Forelimb muscle (tissue), 1 donor: ENCODE data around the gene MXD1. TPM values are rescaled to one million over a fixed set of nuclear protein-coding genes. Genes with fewer than 3 reads are reported as not detected.

Experiments
- DNase-seq: peaks from one replicate; pipeline ENCODE4 v3.0.0-alpha.2; 2013; ENCODE audit warnings: low read depth
- polyA plus RNA-seq: library from polyadenylated mRNA; unstranded; fragments of 120-200 nt; gene quantifications from one replicate; pipeline ENCODE4 v1.2.1, GENCODE V29; 2013; ENCODE audit not compliant: insufficient read length

The MXD1 gene
- polyA plus RNA-seq, 1 donor: 4.7 TPM

DNA sequence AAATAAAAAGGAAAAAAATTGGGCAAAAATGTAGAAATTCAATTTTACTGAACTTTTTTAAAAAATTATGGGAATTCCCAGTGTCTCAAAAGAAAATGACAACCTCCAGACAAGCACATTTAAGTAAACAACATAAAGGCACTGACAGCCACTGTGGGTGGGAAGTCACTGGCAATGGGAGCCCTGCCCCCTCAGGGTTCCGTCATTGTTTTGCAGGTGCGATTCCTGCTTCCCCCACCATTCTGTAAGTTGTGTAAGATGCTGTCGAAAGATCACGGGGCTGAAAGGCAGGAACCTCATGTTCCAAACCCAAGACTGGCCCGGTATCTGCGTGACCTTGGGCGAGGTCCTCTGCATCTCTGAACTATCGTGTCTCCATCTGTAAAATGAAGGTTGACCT is 62.3 kb downstream of the MXD1 start:
- no peak for DNase-seq

DNA sequence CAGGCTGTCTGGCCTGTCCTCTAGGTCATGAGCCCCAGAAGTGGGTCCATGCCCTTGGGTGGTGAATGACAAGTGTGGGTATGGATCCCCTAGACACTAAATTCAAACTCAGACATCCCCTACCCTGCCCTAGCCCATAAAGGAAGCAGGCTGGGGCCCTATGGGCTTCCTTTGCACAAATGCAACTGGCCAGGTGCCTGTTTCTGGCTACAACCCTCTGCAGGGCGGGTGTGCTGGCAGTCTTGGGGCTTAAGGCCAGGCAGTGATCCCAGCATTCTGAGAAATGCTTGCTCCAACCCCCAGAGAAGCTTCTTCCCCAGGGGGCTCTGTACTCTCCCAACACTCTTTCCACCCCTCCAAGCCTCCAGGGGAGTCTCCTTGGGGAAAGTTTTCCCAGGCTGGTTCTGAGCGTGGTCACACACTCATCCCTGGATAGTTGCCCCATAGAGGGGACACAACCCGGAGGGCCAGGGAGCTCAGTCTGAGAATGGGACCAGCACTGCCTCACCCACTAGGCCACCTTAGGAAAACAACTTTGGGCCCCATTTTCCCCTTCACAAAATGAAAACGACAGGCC is 63.1 kb downstream of the MXD1 start:
- no peak for DNase-seq

DNA sequence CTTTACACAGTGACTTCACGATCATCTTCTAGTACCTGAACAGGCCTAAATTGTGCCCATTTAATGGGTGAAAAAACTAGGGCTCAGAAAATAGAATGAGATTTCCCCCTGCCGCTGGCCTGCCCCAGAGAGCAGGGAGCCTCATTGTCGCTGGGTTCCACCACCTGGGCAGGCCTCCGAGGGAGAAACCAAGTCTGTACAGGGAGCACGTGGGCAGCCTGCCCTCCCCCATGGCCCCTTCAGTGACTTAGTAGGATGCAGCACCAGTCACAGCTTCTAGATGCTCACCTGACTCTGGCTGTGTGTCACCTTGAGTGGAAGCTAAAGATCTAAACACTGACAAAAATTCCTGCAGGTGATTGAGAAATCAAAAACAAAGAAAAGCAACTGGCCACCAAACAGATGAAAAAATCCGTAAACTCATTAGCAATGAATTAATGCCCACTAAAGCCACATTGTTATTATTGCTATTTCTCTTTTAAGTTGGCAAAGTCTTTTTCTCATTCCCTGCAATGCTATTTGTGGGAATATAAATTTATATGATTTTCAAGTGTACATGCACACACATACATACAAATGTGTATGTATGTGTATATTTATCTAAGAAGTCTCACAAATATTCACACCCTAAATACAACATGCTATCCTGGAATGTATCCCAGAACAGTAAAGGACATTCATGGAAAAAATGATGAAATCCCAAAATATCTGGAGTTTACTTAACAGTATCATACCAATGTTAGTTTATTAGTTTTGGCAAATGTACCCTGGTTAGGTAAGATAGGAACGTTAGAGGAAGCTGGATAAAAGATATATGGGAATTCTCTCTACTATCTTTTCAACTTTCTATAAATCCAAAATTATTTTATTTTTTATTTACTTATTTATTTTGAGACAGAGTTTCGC is 65.2 kb downstream of the MXD1 start:
- peak; percentile 14 for DNase-seq

DNA sequence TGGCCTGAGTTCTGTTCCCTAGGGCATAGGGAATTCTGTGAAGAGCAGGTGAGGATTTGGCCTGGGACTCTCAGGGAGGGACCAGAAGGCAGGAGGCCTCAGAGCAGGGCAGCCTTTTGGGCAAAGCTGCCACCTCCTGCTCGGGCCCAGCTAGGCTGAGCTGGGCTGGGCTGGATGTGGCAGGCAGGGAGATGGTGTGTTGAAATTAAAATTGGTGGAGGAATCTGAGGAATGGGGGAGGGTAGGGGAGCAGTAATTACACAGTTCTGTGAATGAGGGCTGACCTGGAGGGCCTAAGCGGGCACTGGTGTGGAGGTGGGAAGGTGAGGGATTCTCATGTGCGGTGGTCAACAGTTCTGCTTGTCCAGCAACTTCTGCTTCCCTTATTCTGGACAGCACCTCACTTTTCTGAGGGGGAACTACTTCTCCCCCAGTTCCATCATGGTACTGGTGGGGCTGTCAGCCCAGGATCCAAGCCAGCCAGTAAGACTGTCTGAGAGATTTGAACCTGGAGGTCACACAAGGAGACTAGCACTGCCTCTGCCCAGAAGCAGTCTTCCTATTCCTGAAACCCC is 68.6 kb downstream of the MXD1 start:
- no peak for DNase-seq

DNA sequence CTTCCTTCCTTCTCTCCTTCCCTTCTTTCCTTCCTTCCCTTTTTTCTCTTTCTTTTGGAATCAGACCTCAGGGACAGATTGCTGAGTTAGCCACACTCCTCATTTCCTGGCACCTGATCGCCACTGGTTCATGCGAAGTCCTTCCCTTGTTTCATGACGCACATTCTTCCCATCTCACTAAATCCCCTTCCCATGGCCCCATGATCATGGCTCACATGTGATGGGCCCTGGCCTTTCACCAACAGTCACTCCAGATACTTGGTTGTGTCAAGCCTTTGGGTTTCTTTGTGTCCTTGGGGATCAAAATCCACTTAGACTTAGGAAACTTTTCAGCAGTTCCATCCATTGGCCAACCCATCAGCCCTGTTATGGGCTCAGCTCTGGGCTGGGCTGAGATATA is 70.3 kb downstream of the MXD1 start:
- DNase-seq: no peak

DNA sequence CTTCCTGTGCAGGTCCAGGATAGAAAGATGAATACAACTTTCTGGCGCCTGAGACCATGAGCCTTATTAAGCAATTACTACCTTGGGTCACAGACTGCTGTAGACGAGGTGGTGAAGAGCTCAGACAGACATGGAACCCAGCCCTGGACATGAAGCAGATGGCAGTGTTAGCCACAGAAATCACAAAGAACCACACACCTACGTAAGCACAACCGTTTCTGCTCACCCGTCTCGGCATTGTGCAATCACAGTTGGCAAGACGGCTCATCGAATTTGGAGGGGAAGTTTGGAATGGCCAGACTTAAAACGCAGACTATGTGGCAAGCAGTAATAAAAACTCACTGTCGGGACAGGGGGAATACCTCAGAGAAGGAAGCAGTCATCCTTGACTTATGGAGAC is 70.8 kb downstream of the MXD1 start:
- DNase-seq: no peak

DNA sequence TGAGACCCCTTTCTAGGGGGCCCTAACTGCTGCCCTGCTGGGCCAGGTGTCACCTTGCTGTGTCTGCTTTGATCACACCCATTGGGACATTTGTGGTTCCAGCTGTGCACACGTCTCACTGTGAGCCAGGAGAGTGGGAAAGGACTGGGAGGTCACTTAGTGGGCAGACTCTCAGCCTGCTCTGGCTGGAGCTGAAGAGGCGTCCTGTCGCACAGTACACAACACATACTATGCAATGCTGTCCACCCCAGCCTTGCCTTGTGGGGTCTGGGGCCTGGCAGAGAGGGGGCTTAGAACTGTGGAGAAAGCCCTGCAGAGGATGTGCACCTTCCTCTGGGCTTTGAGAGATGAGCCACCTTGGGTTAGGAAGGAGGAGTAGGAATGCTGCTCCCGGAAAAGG is 71.8 kb downstream of the MXD1 start:
- DNase-seq: no peak

DNA sequence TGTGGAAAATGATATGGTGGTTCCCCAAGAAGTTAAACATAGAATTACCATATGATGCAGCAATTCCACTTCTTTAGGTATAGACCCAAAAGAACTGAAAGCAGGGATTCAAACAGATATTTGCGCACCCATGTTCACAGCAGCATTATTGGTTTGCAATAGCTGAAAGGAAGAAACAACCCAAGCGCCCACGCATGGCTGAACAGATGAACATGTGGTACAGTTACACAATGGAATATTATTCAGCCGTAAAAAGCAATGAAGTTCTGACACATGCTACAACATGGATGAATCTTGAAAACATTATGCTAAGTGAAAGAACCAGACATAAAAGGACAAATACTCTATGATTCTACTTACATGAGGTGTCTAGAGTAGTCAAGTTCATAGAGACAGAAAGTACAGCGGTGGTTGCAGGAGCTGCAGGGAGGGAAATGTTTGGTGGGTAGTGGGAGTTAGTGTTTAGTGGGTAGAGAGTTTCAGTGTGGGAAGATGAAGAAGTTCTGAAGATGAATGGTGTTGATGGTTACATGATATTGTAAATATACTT is 73.3 kb downstream of the MXD1 start:
- no peak for DNase-seq

DNA sequence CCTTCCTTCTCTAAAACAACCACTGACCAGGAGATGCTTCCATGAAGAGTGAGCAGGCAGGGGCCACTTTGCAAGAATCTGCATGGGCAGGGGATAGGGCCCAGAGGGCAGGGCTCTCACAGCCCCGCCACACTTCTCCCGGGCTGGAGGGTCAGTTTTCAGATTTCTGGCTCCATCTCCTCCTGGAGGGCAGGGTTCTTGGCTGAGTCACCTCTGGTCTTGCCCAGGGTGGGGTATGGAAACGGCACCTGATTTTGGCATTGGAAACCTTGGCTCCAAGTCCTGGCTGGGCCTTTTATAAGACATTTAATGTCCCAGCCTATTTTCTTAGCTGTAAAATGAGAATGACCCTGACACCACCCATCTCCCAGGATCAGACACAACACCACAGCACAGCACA is 74.1 kb downstream of the MXD1 start:
- no peak for DNase-seq

DNA sequence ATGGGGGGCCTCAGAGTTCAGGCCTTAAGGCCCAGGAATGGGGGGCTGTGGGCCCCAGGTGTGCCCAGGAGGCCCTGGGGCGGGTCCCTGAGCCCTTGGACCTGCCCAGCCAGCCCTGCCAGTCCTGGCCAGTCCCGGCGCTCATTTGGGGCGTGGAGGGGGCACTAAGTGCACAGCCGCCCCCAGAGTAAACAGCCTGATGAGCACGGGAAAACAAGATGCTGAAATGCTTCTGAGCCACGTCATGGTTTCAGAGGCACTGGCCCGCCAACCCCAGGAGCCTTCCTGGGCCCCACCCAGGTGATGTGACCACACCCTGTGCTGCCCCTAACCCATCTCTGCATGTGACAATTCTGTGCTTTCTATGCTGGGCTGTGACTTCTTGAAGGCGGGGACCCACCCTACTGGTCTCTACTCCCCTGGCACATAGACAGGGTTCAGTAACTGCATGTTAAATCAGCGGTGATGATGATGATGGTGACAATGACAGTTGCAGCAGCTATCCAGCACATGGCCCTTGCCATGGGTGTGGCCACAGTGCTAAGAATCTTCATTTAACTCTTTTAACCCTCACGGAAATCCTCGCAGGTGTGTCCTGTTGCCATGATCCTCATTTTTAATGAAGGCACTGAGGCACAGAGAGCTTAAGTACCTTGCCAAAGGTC is 74.7 kb downstream of the MXD1 start:
- no peak for DNase-seq

Other genes starting within 250 kb of the MXD1 start
- 27.1 TPM for gene ANXA4, start 173.0 kb upstream of the MXD1 start, polyA plus RNA-seq
- gene GMCL1, start 85.4 kb upstream of the MXD1 start, polyA plus RNA-seq: 8.8 TPM
- gene SNRNP27, start 21.2 kb upstream of the MXD1 start, polyA plus RNA-seq: 66.9 TPM
- gene ASPRV1, start 46.5 kb downstream of the MXD1 start, polyA plus RNA-seq: 2.9 TPM
- 268 TPM for gene PCBP1, start 172.4 kb downstream of the MXD1 start, polyA plus RNA-seq